DND-41 (cell line): Measurements from ENCODE around the gene PHACTR3.

ENCODE experiments used
- ATAC-seq: fragments of 200-7000 bp; cut with Tn5 transposase; 3 replicates; pipeline ENCODE4 v1.9.1; 2021; ENCODE audit warnings: low read depth; ENCODE audit not compliant: insufficient read depth
- DNase-seq: peaks from one replicate; pipeline ENCODE4 v3.0.0-alpha.2; 2020
- H2AFZ ChIP-seq: 2 replicates; pipeline ENCODE4 v1.6.0; 2012; ENCODE audit warnings: low read depth, low read length
- H3K27ac ChIP-seq: 2 replicates; pipeline ENCODE4 v1.5.1; 2012; ENCODE audit warnings: low read length, inconsistent platforms
- H3K27me3 ChIP-seq: fragments of 200-600 bp; sonication (generic); 2 replicates; pipeline ENCODE4 v1.6.0; 2012; ENCODE audit warnings: low read length, mild to moderate bottlenecking, inconsistent platforms; ENCODE audit not compliant: insufficient read depth, poor library complexity
- H3K36me3 ChIP-seq: 2 replicates; pipeline ENCODE4 v1.5.1; 2012; ENCODE audit warnings: low read length, inconsistent platforms; ENCODE audit not compliant: insufficient read depth
- H3K4me1 ChIP-seq: 2 replicates; pipeline ENCODE4 v1.5.1; 2012; ENCODE audit warnings: mild to moderate bottlenecking, low read length; ENCODE audit not compliant: insufficient read depth
- H3K4me2 ChIP-seq: 2 replicates; pipeline ENCODE4 v1.6.0; 2012; ENCODE audit warnings: mild to moderate bottlenecking, moderate library complexity, low read length, inconsistent platforms; ENCODE audit not compliant: insufficient read depth
- H3K4me3 ChIP-seq, 2 experiments: fragments of 200-600 bp in 1 of 2; shearing (Covaris generic) in 1 of 2; 2 replicates each; pipeline ENCODE4 v1.5.1; 2012 to 2016; ENCODE audit warnings: inconsistent platforms in 2 of 2, low read length in 2 of 2, mild to moderate bottlenecking in 2 of 2, low read depth in 1 of 2, moderate library complexity in 1 of 2
- H3K79me2 ChIP-seq: 2 replicates; pipeline ENCODE4 v1.6.0; 2012; ENCODE audit warnings: low read length, inconsistent platforms; ENCODE audit not compliant: insufficient read depth
- H3K9ac ChIP-seq: 2 replicates; pipeline ENCODE4 v1.6.0; 2012; ENCODE audit warnings: low read depth, mild to moderate bottlenecking, inconsistent platforms, low read length, moderate library complexity
- H3K9me3 ChIP-seq: 2 replicates; pipeline ENCODE4 v1.5.1; 2012; ENCODE audit warnings: low read length, moderate library complexity, mild to moderate bottlenecking, inconsistent platforms; ENCODE audit not compliant: insufficient read depth, severe bottlenecking
- H4K20me1 ChIP-seq: 2 replicates; pipeline ENCODE4 v1.6.0; 2012; ENCODE audit warnings: low read length; ENCODE audit not compliant: insufficient read depth
- EZH2 ChIP-seq: IDR thresholded peaks from 3 replicates; pipeline ENCODE4 v1.6.1; 2012; ENCODE audit warnings: borderline replicate concordance, low read depth, mild to moderate bottlenecking, moderate library complexity, low read length, inconsistent platforms; ENCODE audit not compliant: severe bottlenecking
- TF ChIP-seq, protein P1 (sequence below): IDR thresholded peaks from 2 replicates; pipeline ENCODE4 v1.5.1; 2012; ENCODE audit warnings: borderline replicate concordance, low read length, moderate library complexity, mild to moderate bottlenecking; ENCODE audit not compliant: poor library complexity, severe bottlenecking; ENCODE audit errors: extremely low read depth

Gene PHACTR3

GRCh38 chr20:59835057-59835447, 230.7 kb downstream of the PHACTR3 start:
- no peak for ATAC-seq
- Histone ChIP-seq H3K9me3 (no peaks in the 10 kb centered on the region), H2AFZ (no peak overlapping the region), H3K27me3 (peaks cover 53% of the 10 kb centered on the region), H3K36me3 (no peaks in the 10 kb centered on the region), H3K4me3 (no peak overlapping the region), H3K4me2 (no peak overlapping the region), H4K20me1 (no peaks in the 10 kb centered on the region), H3K27ac (no peak overlapping the region), H3K4me1 (peaks cover 6% of the 10 kb centered on the region; the same call in 1 of the 2 replicates), H3K79me2 (no peaks in the 10 kb centered on the region), H3K9ac (no peak overlapping the region)
- TF ChIP-seq EZH2, result no peak
- TF ChIP-seq, protein P1, sequence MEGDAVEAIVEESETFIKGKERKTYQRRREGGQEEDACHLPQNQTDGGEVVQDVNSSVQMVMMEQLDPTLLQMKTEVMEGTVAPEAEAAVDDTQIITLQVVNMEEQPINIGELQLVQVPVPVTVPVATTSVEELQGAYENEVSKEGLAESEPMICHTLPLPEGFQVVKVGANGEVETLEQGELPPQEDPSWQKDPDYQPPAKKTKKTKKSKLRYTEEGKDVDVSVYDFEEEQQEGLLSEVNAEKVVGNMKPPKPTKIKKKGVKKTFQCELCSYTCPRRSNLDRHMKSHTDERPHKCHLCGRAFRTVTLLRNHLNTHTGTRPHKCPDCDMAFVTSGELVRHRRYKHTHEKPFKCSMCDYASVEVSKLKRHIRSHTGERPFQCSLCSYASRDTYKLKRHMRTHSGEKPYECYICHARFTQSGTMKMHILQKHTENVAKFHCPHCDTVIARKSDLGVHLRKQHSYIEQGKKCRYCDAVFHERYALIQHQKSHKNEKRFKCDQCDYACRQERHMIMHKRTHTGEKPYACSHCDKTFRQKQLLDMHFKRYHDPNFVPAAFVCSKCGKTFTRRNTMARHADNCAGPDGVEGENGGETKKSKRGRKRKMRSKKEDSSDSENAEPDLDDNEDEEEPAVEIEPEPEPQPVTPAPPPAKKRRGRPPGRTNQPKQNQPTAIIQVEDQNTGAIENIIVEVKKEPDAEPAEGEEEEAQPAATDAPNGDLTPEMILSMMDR, result no peak
- DNase-seq, result no peak

- H3K4me1 ChIP-seq, result peaks cover 6% of the 10 kb centered on the region; the same call in 1 of the 2 replicates
- H3K36me3 ChIP-seq, result no peaks in the 10 kb centered on the region
- DNase-seq (peak; percentile 30), ATAC-seq (peak; percentile 85)
- peak; percentile 68 for TF ChIP-seq EZH2
- TF ChIP-seq, protein P1, result no peak
- H4K20me1 ChIP-seq, result no peaks in the 10 kb centered on the region
- peaks cover 58% of the 10 kb centered on the region for H3K27me3 ChIP-seq
- no peaks in the 10 kb centered on the region for H3K79me2 ChIP-seq
- H3K4me3 ChIP-seq, result no peak overlapping the region
- H3K27ac ChIP-seq, result no peak overlapping the region
- H2AFZ ChIP-seq, result 0 out of 2 replicates have a peak overlapping the region, but pooled peaks have one; percentile 46
- no peak overlapping the region for H3K9ac ChIP-seq
- H3K4me2 ChIP-seq, result peak overlapping the region; percentile 6; the same call in 1 of the 2 replicates
- H3K9me3 ChIP-seq, result no peaks in the 10 kb centered on the region
Observed at GRCh38 chr20:59835448-59836395, 231.4 kb downstream of the PHACTR3 start.

DNA sequence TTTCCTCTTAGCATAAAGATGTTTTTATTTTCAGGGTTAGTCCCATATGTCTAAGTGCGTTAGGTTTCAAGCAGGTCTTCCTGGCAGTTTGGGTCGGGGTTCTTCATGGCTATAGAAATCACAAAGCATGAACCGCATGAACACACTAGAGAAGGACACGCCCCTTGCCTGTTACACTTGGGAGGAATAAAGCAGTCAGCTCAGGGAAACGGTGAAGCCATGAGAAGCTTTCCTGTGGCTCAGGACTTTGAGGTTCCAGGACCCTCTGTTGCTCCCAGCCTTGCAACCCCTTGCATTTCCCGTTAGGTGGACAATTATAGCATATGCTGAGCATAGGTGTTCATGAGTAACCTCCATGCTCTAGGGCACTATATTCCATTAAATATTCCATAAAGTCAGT, 232.4 kb downstream of the PHACTR3 start:
- no peaks in the 10 kb centered on the region for H3K79me2 ChIP-seq
- H3K4me2 ChIP-seq, result no peak overlapping the region
- peaks cover 63% of the 10 kb centered on the region for H3K27me3 ChIP-seq
- H3K4me3 ChIP-seq, result no peak overlapping the region
- no peak overlapping the region for H3K9ac ChIP-seq
- no peak overlapping the region for H2AFZ ChIP-seq
- TF ChIP-seq EZH2, result no peak
- TF ChIP-seq, protein P1, result no peak
- no peak for ATAC-seq
- no peaks in the 10 kb centered on the region for H3K9me3 ChIP-seq
- no peak for DNase-seq
- no peaks in the 10 kb centered on the region for H3K36me3 ChIP-seq
- peaks cover 6% of the 10 kb centered on the region; the same call in 1 of the 2 replicates for H3K4me1 ChIP-seq
- no peak overlapping the region for H3K27ac ChIP-seq
- no peaks in the 10 kb centered on the region for H4K20me1 ChIP-seq
